HepG2 (cell line): ENCODE measurements around the gene ZC3H13. TPM values are rescaled to one million over a fixed set of nuclear protein-coding genes. Genes with fewer than 3 reads are reported as not detected.

Experiments used
- ATAC-seq: fragments of 200-7000 bp; cut with Tn5 transposase; 3 replicates; pipeline ENCODE4 v1.9.1; 2020; ENCODE audit warnings: mild to moderate bottlenecking, moderate library complexity
- BruUV-seq: library from RNA; stranded (reverse); fragments of 400-500 nt; replicated peaks from 2 replicates; lab custom pipeline; 2021; lab: Mats Ljungman, UMichigan
- CTCF ChIA-PET: fragments of 300-600 bp; formaldehyde crosslinking; extraction: SDS; loops from one replicate; lab custom pipeline; 2021; ENCODE audit warnings: low total read pairs, inconsistent platforms, low intra/inter-chr PET ratio; lab: Yijun Ruan, JAX
- POLR2A ChIA-PET: fragments of 350-600 bp; sonication (Branson Sonifier 250); formaldehyde crosslinking; loops from one replicate; lab custom pipeline; 2020; ENCODE audit warnings: antibody characterized with exemption, inconsistent platforms; lab: Yijun Ruan, JAX
- DNase-seq: peaks from one replicate; pipeline ENCODE4 v3.0.0-alpha.2; 2015; ENCODE audit warnings: low spot score
- FAIRE-seq: peaks from 3 replicates; lab custom pipeline; 2011; peaks lifted over from hg19 to GRCh38; lab: Jason Lieb, UNC
- H2AFZ ChIP-seq: one replicate; pipeline ENCODE4 v1.6.1; 2011; ENCODE audit warnings: low read length, inconsistent platforms
- H3K27ac ChIP-seq: fragments of 300-600 bp; 3 replicates; pipeline ENCODE4 v1.8.0; 2011; ENCODE audit warnings: mixed run types, mild to moderate bottlenecking, mixed read lengths, low read length, inconsistent platforms; ENCODE audit not compliant: insufficient read depth; ENCODE audit errors: extremely low read length
- H3K27me3 ChIP-seq, 2 experiments: fragments of 200-600 bp in 1 of 2; 2 replicates in 1 of 2; 3 replicates in 1 of 2; pipeline versions ENCODE4 v1.6.0 to v1.8.0; 2011; ENCODE audit warnings: low read length in 2 of 2, mild to moderate bottlenecking in 2 of 2, moderate library complexity in 2 of 2, inconsistent platforms in 1 of 2; ENCODE audit not compliant: insufficient read depth in 2 of 2, control insufficient read depth in 1 of 2
- H3K36me3 ChIP-seq, 2 experiments: fragments of 200-600 bp in 1 of 2; replicated peaks in 1 of 2; 2 replicates in 1 of 2; 3 replicates in 1 of 2; pipeline versions ENCODE4 v1.5.1 to v1.8.0; 2011; ENCODE audit warnings: low read length in 2 of 2, inconsistent platforms in 1 of 2; ENCODE audit not compliant: insufficient read depth in 2 of 2, control insufficient read depth in 1 of 2
- H3K4me1 ChIP-seq: 2 replicates; pipeline ENCODE4 v1.5.1; 2012; ENCODE audit warnings: low read length, inconsistent platforms; ENCODE audit not compliant: insufficient read depth
- H3K4me2 ChIP-seq: 2 replicates; pipeline ENCODE4 v1.6.0; 2011; ENCODE audit warnings: low read depth, low read length, inconsistent platforms
- H3K4me3 ChIP-seq, 3 experiments: fragments of 200-600 bp in 1 of 3; sonication (generic), shearing (Covaris generic) in 1 of 3; replicated peaks in 1 of 3; 2 replicates each; pipeline ENCODE4 v1.5.1; 2011 to 2016; ENCODE audit warnings: low read length in 3 of 3, inconsistent platforms in 2 of 3, low read depth in 2 of 3, mild to moderate bottlenecking in 2 of 3, control low read depth in 1 of 3, mixed read lengths in 1 of 3; ENCODE audit not compliant: insufficient read depth in 1 of 3
- H3K79me2 ChIP-seq: one replicate; pipeline ENCODE4 v1.6.1; 2011; ENCODE audit warnings: low read length, inconsistent platforms; ENCODE audit not compliant: insufficient read depth
- H3K9ac ChIP-seq: 2 replicates; pipeline ENCODE4 v1.6.0; 2011; ENCODE audit warnings: mild to moderate bottlenecking, low read depth, low read length, inconsistent platforms; ENCODE audit not compliant: insufficient read depth
- H3K9me3 ChIP-seq: 2 replicates; pipeline ENCODE4 v1.5.1; 2012; ENCODE audit warnings: mild to moderate bottlenecking, low read length
- H4K20me1 ChIP-seq: 2 replicates; pipeline ENCODE4 v1.6.0; 2011; ENCODE audit warnings: inconsistent platforms, mild to moderate bottlenecking, low read length, moderate library complexity; ENCODE audit not compliant: insufficient read depth
- ARNT2 ChIP-seq: sonication (generic); formaldehyde crosslinking; IDR thresholded peaks from 2 replicates; pipeline ENCODE4 v1.8.0; 2022; ENCODE audit warnings: mild to moderate bottlenecking, low read depth, missing genetic modification reagents, moderate library complexity
- ATF7 ChIP-seq, 2 experiments: fragments of 450-650 bp in 1 of 2; sonication (generic) in 1 of 2; formaldehyde crosslinking in 1 of 2; IDR thresholded peaks; 2 replicates each; pipeline versions ENCODE4 v1.4.0 to v1.6.1; 2016 to 2020; ENCODE audit warnings: antibody characterized with exemption in 1 of 2, mild to moderate bottlenecking in 1 of 2, missing genetic modification reagents in 1 of 2
- CHD4 ChIP-seq: fragments of 200-600 bp; sonication (generic); IDR thresholded peaks from 2 replicates; pipeline ENCODE4 v1.7.0; 2017; ENCODE audit warnings: mild to moderate bottlenecking, low read length, borderline replicate concordance
- IKZF4 ChIP-seq: sonication (generic); formaldehyde crosslinking; IDR thresholded peaks from 2 replicates; pipeline ENCODE4 v1.5.1; 2020; ENCODE audit warnings: borderline replicate concordance, mild to moderate bottlenecking, low read depth, missing genetic modification reagents; ENCODE audit errors: not compliant biosample characterization
- PBX2 ChIP-seq: IDR thresholded peaks from 2 replicates; pipeline ENCODE4 v1.6.1; 2016; ENCODE audit warnings: control low read depth
- SALL1 ChIP-seq: sonication (generic); formaldehyde crosslinking; IDR thresholded peaks from 2 replicates; pipeline ENCODE4 v1.8.0; 2022; ENCODE audit warnings: mild to moderate bottlenecking, missing genetic modification reagents
- SATB2 ChIP-seq: sonication (generic); formaldehyde crosslinking; IDR thresholded peaks from 2 replicates; pipeline ENCODE4 v1.5.0; 2020; ENCODE audit warnings: missing genetic modification reagents
- ZEB1 ChIP-seq: IDR thresholded peaks from 2 replicates; pipeline ENCODE4 v1.6.1; 2012; ENCODE audit warnings: mild to moderate bottlenecking, low read depth, inconsistent platforms; ENCODE audit not compliant: insufficient replicate concordance
- ZNF235 ChIP-seq: sonication (generic); formaldehyde crosslinking; IDR thresholded peaks from 2 replicates; pipeline ENCODE4 v1.8.1; 2023; ENCODE audit warnings: mild to moderate bottlenecking, missing genetic modification reagents, borderline replicate concordance
- ZNF362 ChIP-seq: sonication (generic); formaldehyde crosslinking; IDR thresholded peaks from 2 replicates; pipeline ENCODE4 v1.4.0; 2020; ENCODE audit warnings: missing genetic modification reagents, mild to moderate bottlenecking, borderline replicate concordance
- ZNF496 ChIP-seq: sonication (generic); formaldehyde crosslinking; IDR thresholded peaks from 2 replicates; pipeline ENCODE4 v1.8.1; 2023; ENCODE audit warnings: mild to moderate bottlenecking, moderate library complexity, missing genetic modification reagents; ENCODE audit not compliant: insufficient replicate concordance
- ZNF562 ChIP-seq: sonication (generic); formaldehyde crosslinking; IDR thresholded peaks from 2 replicates; pipeline ENCODE4 v1.8.0; 2022; ENCODE audit warnings: missing genetic modification reagents, borderline replicate concordance
- ZNF776 ChIP-seq: sonication (generic); formaldehyde crosslinking; IDR thresholded peaks from 2 replicates; pipeline ENCODE4 v1.4.0; 2020; ENCODE audit warnings: mild to moderate bottlenecking, missing genetic modification reagents
- WGBS: methylation state at CpG from one replicate; pipeline ENCODE4 v1.1.6; 2017; ENCODE audit warnings: low lambda C conversion rate; 5-methylcytosine and 5-hydroxymethylcytosine counted together
- in situ Hi-C: cut with HindIII; loops from 2 replicates; pipeline ENCODE4 v1.10.0; 2017; ENCODE audit warnings: low pct_unique_long_range_greater_than_20kb; ENCODE audit not compliant: extremely low pct_ligation_motif_present
- intact Hi-C: fragments of 100-400 bp; cut with micrococcal nuclease; formaldehyde crosslinking; loops from one replicate; pipeline ENCODE4 v1.10.0; 2022; ENCODE audit not compliant: unreplicated experiment
- polyA plus RNA-seq, 8 experiments: library from polyadenylated mRNA; depleted of rRNA in 3 of 8; stranded (reverse) in 7 of 8; unstranded in 1 of 8; fragments of >200 nt; fragmentation: Illumina TruSeq in 4 of 8; extraction: Trizol in 4 of 8; gene quantifications; 2 replicates each; pipeline versions ENCODE4 v1.2.1 to v1.2.3, GENCODE V29; 2011 to 2016; ENCODE audit warnings: low read depth in 4 of 8, missing spikeins in 1 of 8, mixed read lengths in 1 of 8; ENCODE audit not compliant: insufficient read depth in 1 of 8
- total RNA-seq, 5 experiments: library from RNA; depleted of rRNA; stranded (reverse); fragments of >200 nt; fragmentation: Illumina TruSeq; extraction: Trizol; gene quantifications; 2 replicates each; pipeline ENCODE4 v1.2.3, GENCODE V29; 2016; ENCODE audit warnings: low read depth in 1 of 5

Gene ZC3H13
- total and polyA plus RNA-seq, 2 of the 13 experiments (the other 11 are each of a cell fraction or from before 2014, with no cell fraction given) = 2.7 to 23.5 TPM

GRCh38 chr13:46016216-46016615 lies 36.3 kb downstream of the ZC3H13 start:
- Histone ChIP-seq H3K79me2 (no peaks in the 10 kb centered on the region), H3K4me2 (no peak overlapping the region), H3K4me1 (no peaks in the 10 kb centered on the region), H3K27ac (no peak overlapping the region), H3K27me3 (no peaks in the 10 kb centered on the region), H2AFZ (no peak overlapping the region), H3K36me3 (peaks cover 4 to 37% of the 10 kb centered on the region in 2 experiments), H3K9ac (no peak overlapping the region), H3K9me3 (no peaks in the 10 kb centered on the region), H4K20me1 (no peaks in the 10 kb centered on the region), H3K4me3 (no peak overlapping the region)
- no peak for FAIRE-seq
- DNase-seq = no peak
- ChIA-PET POLR2A (no interaction called here), CTCF (no interaction called here)
- intact Hi-C loops (no loop called here), in situ Hi-C loops (no loop called here)
- TF ChIP-seq ZNF235 (no peak), ZNF496 (CRISPR knock-in tag) (no peak), ATF7 (IDR thresholded peaks at IDR 0.05) (peak; percentile 66; the same call in 1 of the 2 replicates), ATF7 (CRISPR knock-in tag; IDR thresholded peaks at IDR 0.05) (no peak)
- no peak for ATAC-seq
- no TSS peak for BruUV-seq

GRCh38 chr13:46015366-46015765 lies 37.2 kb downstream of the ZC3H13 start:
- in situ Hi-C loops (no loop called here), intact Hi-C loops (no loop called here)
- no peaks in the 10 kb centered on the region for H3K27me3 ChIP-seq
- no peaks in the 10 kb centered on the region for H4K20me1 ChIP-seq
- POLR2A ChIA-PET = no interaction called here
- no peaks in the 10 kb centered on the region for H3K4me1 ChIP-seq
- no peak overlapping the region for H3K27ac ChIP-seq
- H3K9ac ChIP-seq = no peak overlapping the region
- no peak overlapping the region for H3K4me2 ChIP-seq
- TSS peak; percentile 18 for BruUV-seq
- FAIRE-seq = no peak
- no peaks in the 10 kb centered on the region for H3K79me2 ChIP-seq
- H3K4me3 ChIP-seq = no peak overlapping the region
- no peak for DNase-seq
- H2AFZ ChIP-seq = no peak overlapping the region
- H3K36me3 ChIP-seq = peaks cover 6 to 41% of the 10 kb centered on the region in 2 experiments
- CTCF ChIA-PET = no interaction called here
- no peak for ATAC-seq
- no peaks in the 10 kb centered on the region for H3K9me3 ChIP-seq
- WGBS = 97% methylated on average over 3 of the region's 3 CpGs
- no peak for TF ChIP-seq SATB2 (CRISPR knock-in tag)
- TF ChIP-seq ZEB1 = no peak
- no peak for TF ChIP-seq ZNF776
- no peak for TF ChIP-seq SALL1 (CRISPR knock-in tag)
- TF ChIP-seq IKZF4 = no peak
- no peak for TF ChIP-seq ZNF362 (CRISPR knock-in tag)
- no peak for TF ChIP-seq PBX2 (CRISPR knock-in tag)
- no peak for TF ChIP-seq CHD4
- TF ChIP-seq ZNF562 (CRISPR knock-in tag) = no peak
- no peak for TF ChIP-seq ARNT2 (CRISPR knock-in tag)
